SH-SY5Y (cell line): ENCODE measurements around the gene ZNF358.

Experiments
- GATA2 ChIP-seq: IDR thresholded peaks from 2 replicates; pipeline ENCODE4 v1.6.1; 2011; ENCODE audit warnings: mild to moderate bottlenecking, low read depth, low read length
- GATA3 ChIP-seq: IDR thresholded peaks from 2 replicates; pipeline ENCODE4 v1.6.1; 2011; ENCODE audit warnings: low read depth, mild to moderate bottlenecking, low read length, moderate library complexity

The ZNF358 gene

GRCh38 chr19:7480222-7480969 lies 35.5 kb upstream of the ZNF358 start:
- TF ChIP-seq GATA2 (no peak), GATA3 (no peak)

GRCh38 chr19:7480970-7481255 lies 35.0 kb upstream of the ZNF358 start:
- no peak for TF ChIP-seq GATA3
- TF ChIP-seq GATA2 = no peak

- TF ChIP-seq GATA3 = no peak
- TF ChIP-seq GATA2 = no peak
Observed at GRCh38 chr19:7482584-7483439, 33.1 kb upstream of the ZNF358 start.

- TF ChIP-seq GATA3 = no peak
- TF ChIP-seq GATA2 = peak; percentile 98
Observed at GRCh38 chr19:7483720-7484201, 32.1 kb upstream of the ZNF358 start.

GRCh38 chr19:7486923-7487322 lies 29.0 kb upstream of the ZNF358 start:
- TF ChIP-seq GATA2 (no peak), GATA3 (no peak)

GRCh38 chr19:7488736-7489353 lies 27.1 kb upstream of the ZNF358 start, which contains the start of gene PEX11G:
Gene PEX11G, minus strand, starts transcription at chr19:7489035. Its CDS starts 25 bp downstream, at chr19:7489010.
- TF ChIP-seq GATA3 (no peak), GATA2 (no peak)

GRCh38 chr19:7489609-7490044 lies 26.3 kb upstream of the ZNF358 start:
- no peak for TF ChIP-seq GATA3
- 0 out of 2 replicates have a peak, but pooled peaks have one; percentile 28 for TF ChIP-seq GATA2

GRCh38 chr19:7492142-7492541 lies 23.8 kb upstream of the ZNF358 start:
- no peak for TF ChIP-seq GATA3
- TF ChIP-seq GATA2 = no peak

GRCh38 chr19:7492558-7492957 lies 23.3 kb upstream of the ZNF358 start:
- TF ChIP-seq GATA3 = no peak
- TF ChIP-seq GATA2 = no peak

GRCh38 chr19:7494416-7495098 lies 21.3 kb upstream of the ZNF358 start:
- TF ChIP-seq GATA2 = no peak
- no peak for TF ChIP-seq GATA3

- TF ChIP-seq GATA3 (no peak), GATA2 (no peak)
Observed at GRCh38 chr19:7497292-7497691, 18.6 kb upstream of the ZNF358 start.

GRCh38 chr19:7500811-7501450 lies 15.0 kb upstream of the ZNF358 start:
- TF ChIP-seq GATA2 = no peak
- TF ChIP-seq GATA3 = no peak

GRCh38 chr19:7502552-7502951 lies 13.4 kb upstream of the ZNF358 start:
- TF ChIP-seq GATA3 = no peak
- TF ChIP-seq GATA2 = no peak
